Measurements from ENCODE around the gene RAB20. TPM values are rescaled to one million over a fixed set of nuclear protein-coding genes. Genes with fewer than 3 reads are reported as not detected.

Gene RAB20
- polyA plus RNA-seq, 4 donors: 24.2 to 63.0 (median 47.8) TPM

- Histone ChIP-seq H3K27ac (ENCODE audit: low read depth in 1 of 3, low read length in 2 of 3) (no peak overlapping the region), H3K9me3 (ENCODE audit: control insufficient read depth in 2 of 2, insufficient read depth in 1 of 2, low read depth in 1 of 2, low read length in 1 of 2) (no peaks in the 10 kb centered on the region), H3K27me3 (ENCODE audit: control insufficient read depth in 3 of 3, insufficient read depth in 3 of 3, low read length in 3 of 3) (no peaks in the 10 kb centered on the region), H3K4me1 (ENCODE audit: control insufficient read depth in 3 of 3, insufficient read depth in 2 of 3, low read depth in 1 of 3, low read length in 2 of 3) (no peaks in the 10 kb centered on the region), H3K4me3 (ENCODE audit: low read depth in 1 of 3, low read length in 3 of 3) (no peak overlapping the region), H3K36me3 (ENCODE audit: control insufficient read depth in 3 of 3, insufficient read depth in 2 of 3, low read depth in 1 of 3, low read length in 3 of 3) (no peaks in the 10 kb centered on the region)
- no peak for FAIRE-seq
- DNase-seq: no peak
- 80 to 86% (median 81%) methylated on average over 16 of the region's 16 CpGs for WGBS, 3 donors
Observed at GRCh38 chr13:110597041-110597689, 35.6 kb upstream of the RAB20 start.

- DNase-seq (peak; percentile 77 to 78), FAIRE-seq (no peak)
- Histone ChIP-seq H3K4me3 (ENCODE audit: low read depth in 1 of 3, low read length in 3 of 3) (no peak overlapping the region), H3K27me3 (ENCODE audit: control insufficient read depth in 3 of 3, insufficient read depth in 3 of 3, low read length in 3 of 3) (no peaks in the 10 kb centered on the region), H3K4me1 (ENCODE audit: control insufficient read depth in 3 of 3, insufficient read depth in 2 of 3, low read depth in 1 of 3, low read length in 2 of 3) (no peaks in the 10 kb centered on the region), H3K27ac (ENCODE audit: low read depth in 1 of 3, low read length in 2 of 3) (no peak overlapping the region), H3K36me3 (ENCODE audit: control insufficient read depth in 3 of 3, insufficient read depth in 2 of 3, low read depth in 1 of 3, low read length in 3 of 3) (no peaks in the 10 kb centered on the region), H3K9me3 (ENCODE audit: control insufficient read depth in 2 of 2, insufficient read depth in 1 of 2, low read depth in 1 of 2, low read length in 1 of 2) (no peaks in the 10 kb centered on the region)
- WGBS, 3 donors: 43 to 47% (median 45%) methylated on average over 6 of the region's 6 CpGs
Observed at GRCh38 chr13:110593430-110594130, 32.1 kb upstream of the RAB20 start.

DNA sequence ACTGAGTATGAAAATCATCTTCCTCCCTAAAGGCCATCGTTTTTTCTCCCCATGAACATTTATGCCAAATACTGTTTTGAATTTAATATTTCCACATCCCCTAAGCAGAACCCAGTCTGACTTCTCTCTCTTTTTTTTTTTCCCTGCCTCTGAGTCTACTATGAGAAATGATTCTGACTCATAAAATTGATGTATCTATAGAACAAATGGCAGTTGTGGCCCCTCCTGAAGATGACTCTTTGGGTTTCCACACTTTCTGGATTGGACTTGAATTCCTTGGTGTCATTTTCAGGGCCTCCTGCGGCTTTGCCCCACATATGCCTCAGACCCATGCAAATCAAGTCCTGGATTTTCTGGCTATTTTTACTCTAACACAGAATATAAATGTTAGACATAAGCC, 31.1 kb upstream of the RAB20 start:
- DNase-seq: no peak

DNA sequence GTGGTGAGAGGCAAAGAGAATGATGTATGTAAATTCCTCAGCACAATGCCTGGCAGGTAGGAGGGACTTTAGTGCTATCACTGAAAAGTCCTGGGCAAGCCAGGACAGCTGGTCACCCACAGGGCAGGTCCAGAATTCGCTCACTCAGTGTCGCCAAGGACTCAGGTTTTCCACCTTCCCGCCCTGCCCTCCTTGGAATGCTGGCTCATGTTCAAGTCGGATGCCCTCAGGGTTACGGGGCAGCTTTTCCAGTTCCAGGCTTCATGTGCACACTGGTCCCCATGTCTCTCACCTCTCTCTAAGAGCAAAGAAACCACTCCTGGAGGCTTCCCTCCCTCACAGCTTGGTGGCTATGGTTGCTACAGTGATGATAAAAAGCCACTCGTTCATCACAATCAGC, 29.1 kb upstream of the RAB20 start:
- H3K27me3 ChIP-seq (ENCODE audit: control insufficient read depth in 3 of 3, insufficient read depth in 3 of 3, low read length in 3 of 3): no peaks in the 10 kb centered on the region
- DNase-seq: peak in 1 of 2 donors; percentile 17
- no peak for FAIRE-seq
- 60 to 82% (median 69%) methylated on average over 6 of the region's 6 CpGs for WGBS, 3 donors
- H3K9me3 ChIP-seq (ENCODE audit: control insufficient read depth in 2 of 2, insufficient read depth in 1 of 2, low read depth in 1 of 2, low read length in 1 of 2): no peaks in the 10 kb centered on the region
- H3K36me3 ChIP-seq (ENCODE audit: control insufficient read depth in 3 of 3, insufficient read depth in 2 of 3, low read depth in 1 of 3, low read length in 3 of 3): no peaks in the 10 kb centered on the region
- no peaks in the 10 kb centered on the region for H3K4me1 ChIP-seq (ENCODE audit: control insufficient read depth in 3 of 3, insufficient read depth in 2 of 3, low read depth in 1 of 3, low read length in 2 of 3)
- H3K27ac ChIP-seq (ENCODE audit: low read depth in 1 of 3, low read length in 2 of 3): no peak overlapping the region
- no peak overlapping the region for H3K4me3 ChIP-seq (ENCODE audit: low read depth in 1 of 3, low read length in 3 of 3)

More for the DNA sequence above, 31.1 kb upstream of the RAB20 start:
- Histone ChIP-seq H3K27ac (ENCODE audit: low read depth in 1 of 3, low read length in 2 of 3) (no peak overlapping the region), H3K36me3 (ENCODE audit: control insufficient read depth in 3 of 3, insufficient read depth in 2 of 3, low read depth in 1 of 3, low read length in 3 of 3) (no peaks in the 10 kb centered on the region), H3K27me3 (ENCODE audit: control insufficient read depth in 3 of 3, insufficient read depth in 3 of 3, low read length in 3 of 3) (no peaks in the 10 kb centered on the region), H3K9me3 (ENCODE audit: control insufficient read depth in 2 of 2, insufficient read depth in 1 of 2, low read depth in 1 of 2, low read length in 1 of 2) (no peaks in the 10 kb centered on the region), H3K4me1 (ENCODE audit: control insufficient read depth in 3 of 3, insufficient read depth in 2 of 3, low read depth in 1 of 3, low read length in 2 of 3) (no peaks in the 10 kb centered on the region), H3K4me3 (ENCODE audit: low read depth in 1 of 3, low read length in 3 of 3) (no peak overlapping the region)
- no peak for FAIRE-seq
- 79 to 90% (median 87%) methylated on average over 2 of the region's 2 CpGs for WGBS, 3 donors

GRCh38 chr13:110589793-110590390, 28.4 kb upstream of the RAB20 start:
- H3K27me3 ChIP-seq (ENCODE audit: control insufficient read depth in 3 of 3, insufficient read depth in 3 of 3, low read length in 3 of 3): no peaks in the 10 kb centered on the region
- DNase-seq (no peak), FAIRE-seq (no peak)
- H3K9me3 ChIP-seq (ENCODE audit: control insufficient read depth in 2 of 2, insufficient read depth in 1 of 2, low read depth in 1 of 2, low read length in 1 of 2): no peaks in the 10 kb centered on the region
- H3K4me3 ChIP-seq (ENCODE audit: low read depth in 1 of 3, low read length in 3 of 3): no peak overlapping the region
- H3K4me1 ChIP-seq (ENCODE audit: control insufficient read depth in 3 of 3, insufficient read depth in 2 of 3, low read depth in 1 of 3, low read length in 2 of 3): no peaks in the 10 kb centered on the region
- no peak overlapping the region for H3K27ac ChIP-seq (ENCODE audit: low read depth in 1 of 3, low read length in 2 of 3)
- H3K36me3 ChIP-seq (ENCODE audit: control insufficient read depth in 3 of 3, insufficient read depth in 2 of 3, low read depth in 1 of 3, low read length in 3 of 3): no peaks in the 10 kb centered on the region
- WGBS, 3 donors: 52 to 55% (median 53%) methylated on average over 3 of the region's 3 CpGs

DNA sequence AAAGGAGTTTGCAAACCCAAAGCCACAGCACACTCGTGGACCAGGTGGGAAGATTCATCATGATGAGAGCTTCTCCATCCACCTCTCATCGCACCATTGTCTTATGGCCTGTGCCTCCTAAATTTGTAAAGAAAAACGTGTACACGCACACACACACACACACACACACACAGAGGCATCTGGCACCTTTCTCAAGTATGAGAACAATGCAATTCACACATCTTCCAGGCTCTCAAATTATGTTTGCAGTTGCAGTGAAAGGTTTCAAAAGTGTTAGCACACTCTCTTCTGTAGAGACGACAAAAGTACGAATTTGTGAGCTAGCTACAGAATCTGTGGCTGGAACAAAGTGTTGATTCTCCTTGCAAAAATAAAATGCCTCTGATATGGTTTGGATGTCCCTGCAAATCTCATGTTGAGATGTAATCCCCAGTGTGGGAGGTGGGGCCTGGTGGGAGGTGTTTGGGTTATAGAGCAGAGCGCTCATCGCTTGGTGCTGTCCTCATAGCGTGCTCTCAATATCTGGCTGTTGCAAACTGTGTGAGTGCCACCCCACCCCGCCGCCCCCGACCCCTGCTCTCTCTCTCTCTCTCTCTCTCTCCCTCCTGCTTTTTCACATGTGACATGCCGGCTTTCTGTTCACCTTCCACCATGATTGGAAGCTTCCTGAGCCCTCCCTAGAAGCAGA, 21.8 kb upstream of the RAB20 start:
- Histone ChIP-seq H3K36me3 (ENCODE audit: control insufficient read depth in 3 of 3, insufficient read depth in 2 of 3, low read depth in 1 of 3, low read length in 3 of 3) (no peaks in the 10 kb centered on the region), H3K9me3 (ENCODE audit: control insufficient read depth in 2 of 2, insufficient read depth in 1 of 2, low read depth in 1 of 2, low read length in 1 of 2) (no peaks in the 10 kb centered on the region), H3K4me3 (ENCODE audit: low read depth in 1 of 3, low read length in 3 of 3) (no peak overlapping the region), H3K27ac (ENCODE audit: low read depth in 1 of 3, low read length in 2 of 3) (no peak overlapping the region), H3K4me1 (ENCODE audit: control insufficient read depth in 3 of 3, insufficient read depth in 2 of 3, low read depth in 1 of 3, low read length in 2 of 3) (peaks cover 0 to 3% (median 0%) of the 10 kb centered on the region in 3 donors), H3K27me3 (ENCODE audit: control insufficient read depth in 3 of 3, insufficient read depth in 3 of 3, low read length in 3 of 3) (no peaks in the 10 kb centered on the region)
- no peak for FAIRE-seq
- 87 to 94% (median 89%) methylated on average over 13 of the region's 13 CpGs for WGBS, 3 donors
- no peak for DNase-seq

DNA sequence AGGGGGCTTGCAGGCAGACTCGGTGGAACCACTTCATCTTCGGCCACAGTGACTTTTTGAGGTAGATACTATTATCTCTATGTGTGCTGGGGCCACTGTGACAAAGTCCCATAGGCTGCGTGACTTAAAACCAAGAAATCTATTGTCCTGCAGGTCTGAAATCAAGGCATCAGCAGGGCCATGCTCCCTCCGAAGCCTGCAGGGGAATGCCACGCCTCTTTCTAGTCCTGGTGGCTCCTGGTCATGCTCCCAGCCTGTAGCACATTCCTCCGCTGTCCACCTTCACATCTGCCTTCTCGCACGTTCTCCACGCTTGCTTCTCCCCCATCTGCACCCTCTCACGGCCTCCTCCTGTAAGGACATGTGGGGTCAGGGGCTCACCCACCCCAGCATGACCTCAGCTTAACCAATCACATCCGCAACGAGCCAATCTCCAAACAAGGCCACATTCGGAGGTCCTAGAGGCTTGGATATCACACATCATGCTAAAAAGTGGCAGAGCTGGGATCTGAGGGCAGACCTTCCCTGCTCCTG, 21.0 kb upstream of the RAB20 start:
- no peaks in the 10 kb centered on the region for H3K9me3 ChIP-seq (ENCODE audit: control insufficient read depth in 2 of 2, insufficient read depth in 1 of 2, low read depth in 1 of 2, low read length in 1 of 2)
- WGBS, 3 donors: 81 to 94% (median 91%) methylated on average over 13 of the region's 13 CpGs
- H3K27me3 ChIP-seq (ENCODE audit: control insufficient read depth in 3 of 3, insufficient read depth in 3 of 3, low read length in 3 of 3): no peaks in the 10 kb centered on the region
- H3K27ac ChIP-seq (ENCODE audit: low read depth in 1 of 3, low read length in 2 of 3): no peak overlapping the region
- no peak for FAIRE-seq
- H3K4me1 ChIP-seq (ENCODE audit: control insufficient read depth in 3 of 3, insufficient read depth in 2 of 3, low read depth in 1 of 3, low read length in 2 of 3): peaks cover 0 to 4% (median 0%) of the 10 kb centered on the region in 3 donors
- no peak overlapping the region for H3K4me3 ChIP-seq (ENCODE audit: low read depth in 1 of 3, low read length in 3 of 3)
- H3K36me3 ChIP-seq (ENCODE audit: control insufficient read depth in 3 of 3, insufficient read depth in 2 of 3, low read depth in 1 of 3, low read length in 3 of 3): no peaks in the 10 kb centered on the region
- DNase-seq: no peak

GRCh38 chr13:110581506-110582185, 20.1 kb upstream of the RAB20 start:
- Histone ChIP-seq H3K9me3 (ENCODE audit: control insufficient read depth in 2 of 2, insufficient read depth in 1 of 2, low read depth in 1 of 2, low read length in 1 of 2) (no peaks in the 10 kb centered on the region), H3K4me1 (ENCODE audit: control insufficient read depth in 3 of 3, insufficient read depth in 2 of 3, low read depth in 1 of 3, low read length in 2 of 3) (peaks cover 0 to 6% (median 0%) of the 10 kb centered on the region in 3 donors), H3K27me3 (ENCODE audit: control insufficient read depth in 3 of 3, insufficient read depth in 3 of 3, low read length in 3 of 3) (no peaks in the 10 kb centered on the region), H3K36me3 (ENCODE audit: control insufficient read depth in 3 of 3, insufficient read depth in 2 of 3, low read depth in 1 of 3, low read length in 3 of 3) (no peaks in the 10 kb centered on the region), H3K27ac (ENCODE audit: low read depth in 1 of 3, low read length in 2 of 3) (no peak overlapping the region), H3K4me3 (ENCODE audit: low read depth in 1 of 3, low read length in 3 of 3) (no peak overlapping the region)
- 68 to 81% (median 76%) methylated on average over 14 of the region's 14 CpGs for WGBS, 3 donors
- FAIRE-seq: no peak
- peak in 1 of 2 donors; percentile 31 for DNase-seq
